ENCODE data around the gene CRIP2. TPM values are rescaled to one million over a fixed set of nuclear protein-coding genes. Genes with fewer than 3 reads are reported as not detected.

CRIP2 gene
- total and polyA plus RNA-seq, 2 experiments from 2014 or later, result 3.4 to 9.6 TPM

GRCh38 chr14:105465209-105466031 lies 9.2 kb upstream of the CRIP2 start:
- no peak overlapping the region for H2AFZ ChIP-seq
- peaks cover 3% of the 10 kb centered on the region; the same call in 1 of the 2 replicates for H3K36me3 ChIP-seq (ENCODE audit: insufficient read depth)
- 0 out of 2 replicates have a peak overlapping the region, but pooled peaks have one; percentile 32 for H3K27ac ChIP-seq (ENCODE audit: low read depth)
- no peak overlapping the region for H3K4me2 ChIP-seq
- H4K20me1 ChIP-seq (replicated peaks; ENCODE audit: insufficient read depth), result peaks cover 5% of the 10 kb centered on the region; the same call in 1 of the 2 replicates
- H3K27me3 Mint-ChIP-seq (ENCODE audit: insufficient read depth, low read depth, poor library complexity), result peaks cover 19% of the 10 kb centered on the region
- H3K27me3 ChIP-seq (ENCODE audit: insufficient read depth), result no peaks in the 10 kb centered on the region
- H3K4me3 Mint-ChIP-seq, result no peak overlapping the region
- no peaks in the 10 kb centered on the region for H3K79me2 ChIP-seq (replicated peaks; ENCODE audit: insufficient read depth)
- H3K4me3 ChIP-seq, result no peak overlapping the region
- H3K27ac Mint-ChIP-seq, result no peak overlapping the region
- no peaks in the 10 kb centered on the region for H3K9me2 ChIP-seq (ENCODE audit: insufficient read depth)
- H3F3A ChIP-seq (replicated peaks; ENCODE audit: low read depth), result peaks cover under 1% of the 10 kb centered on the region; the same call in 1 of the 2 replicates
- H3K36me3 Mint-ChIP-seq (ENCODE audit: low read depth), result peaks cover 37% of the 10 kb centered on the region
- H3K9me3 Mint-ChIP-seq, result no peaks in the 10 kb centered on the region; the same call in 2 of the 3 replicates
- peaks cover 5% of the 10 kb centered on the region for H3K4me1 Mint-ChIP-seq
- H3K4me1 ChIP-seq (ENCODE audit: insufficient read depth), result peaks cover 2% of the 10 kb centered on the region; the same call in 1 of the 2 replicates
- TF ChIP-seq ZNF331 (CRISPR knock-in tag; IDR thresholded peaks at IDR 0.05; ENCODE audit: low read depth) (no peak), EZH2 (IDR thresholded peaks at IDR 0.05; ENCODE audit: low read depth, unreplicated experiment) (no peak), ZNF462 (CRISPR knock-in tag; IDR thresholded peaks at IDR 0.05) (no peak), POLR2AphosphoS5 (IDR thresholded peaks at IDR 0.05; ENCODE audit: low read depth) (no peak), CTCF (conservative IDR thresholded peaks at IDR 0.05; ENCODE audit: low read depth in 2 of 2) (no peak), CREB1 (CRISPR knock-in tag; IDR thresholded peaks at IDR 0.05; ENCODE audit: low read depth) (no peak), ETS1 (IDR thresholded peaks at IDR 0.05) (no peak), REST (IDR thresholded peaks at IDR 0.05; ENCODE audit: unreplicated experiment) (no peak), EZH2phosphoT487 (IDR thresholded peaks at IDR 0.05; ENCODE audit: unreplicated experiment) (no peak), ZNF114 (CRISPR knock-in tag; IDR thresholded peaks at IDR 0.05) (no peak), STAT1 (IDR thresholded peaks at IDR 0.05; ENCODE audit: unreplicated experiment) (no peak), JUNB (IDR thresholded peaks at IDR 0.05; ENCODE audit: unreplicated experiment) (no peak), NANOG (IDR thresholded peaks at IDR 0.05; ENCODE audit: borderline replicate concordance) (no peak)
- ATAC-seq (peak; percentile 43), DNase-seq (ENCODE audit: low spot score) (no peak)

All from GM23338 (cell line).